Thyroid gland (tissue), 4 donors: ENCODE results near the gene FOXP1. TPM values are rescaled to one million over a fixed set of nuclear protein-coding genes. Genes with fewer than 3 reads are reported as not detected.

Experiments used
- DNase-seq, 2 donors: peaks; one replicate each; pipeline ENCODE4 v3.0.0-alpha.2; 2019
- H3K27ac ChIP-seq, 3 donors: fragments of 200-600 bp; sonication (generic); 1 replicate in 2 of 3; 2 replicates in 1 of 3; pipeline ENCODE4 v1.5.1; 2016 to 2019; ENCODE audit warnings: mild to moderate bottlenecking in 1 of 3, moderate library complexity in 1 of 3
- H3K27me3 ChIP-seq: fragments of 200-600 bp; sonication (generic); one replicate; pipeline ENCODE4 v1.5.1; 2019
- H3K36me3 ChIP-seq, 2 donors: fragments of 200-600 bp; sonication (generic); one replicate each; pipeline ENCODE4 v1.5.1; 2016 to 2019
- H3K4me1 ChIP-seq, 2 donors: fragments of 200-600 bp; sonication (generic); one replicate each; pipeline ENCODE4 v1.5.1; 2017 to 2019
- H3K4me3 ChIP-seq, 3 donors: fragments of 200-600 bp; sonication (generic); replicated peaks in 1 of 3; 1 replicate in 2 of 3; 2 replicates in 1 of 3; pipeline ENCODE4 v1.5.1; 2016; ENCODE audit warnings: mild to moderate bottlenecking in 1 of 3
- H3K9me3 ChIP-seq: fragments of 200-600 bp; sonication (generic); one replicate; pipeline ENCODE4 v1.5.1; 2017
- POLR2A ChIP-seq, 2 donors: fragments of 450-650 bp; IDR thresholded peaks; one replicate each; pipeline ENCODE4 v1.6.1; 2017; ENCODE audit warnings: antibody characterized with exemption in 2 of 2, mild to moderate bottlenecking in 2 of 2, moderate library complexity in 1 of 2
- whole genome bisulfite sequencing, 2 donors: methylation state at CpG; one replicate each; pipeline ENCODE4 v1.1.5; 2017; 5-methylcytosine and 5-hydroxymethylcytosine counted together
- intact Hi-C: fragments of 100-400 bp; cut with DNase I; formaldehyde crosslinking; loops from one replicate; pipeline ENCODE4 v1.15.1; 2023
- total RNA-seq, 4 donors: library from RNA; depleted of rRNA; stranded (reverse); fragments of >200 nt; gene quantifications; one replicate each; pipeline ENCODE4 v1.2.3, GENCODE V29; 2016
- TF ChIP-seq, protein P1 (sequence below), 6 experiments: fragments of 200-600 bp in 3 of 6; fragments of 450-650 bp in 3 of 6; sonication (generic) in 3 of 6; IDR thresholded peaks; one replicate each; pipeline ENCODE4 v1.5.1; 2016 to 2019; ENCODE audit warnings: antibody characterized with exemption in 6 of 6, mild to moderate bottlenecking in 2 of 6, inconsistent platforms in 1 of 6, moderate library complexity in 1 of 6

The FOXP1 gene
- total RNA-seq, 4 donors from 2014 or later, result 111 to 187 (median 141) TPM

- Histone ChIP-seq H3K36me3 (no peaks in the 10 kb centered on the region), H3K4me3 (no peak overlapping the region), H3K27ac (peak overlapping the region in 2 of 3 donors; percentile 20 to 46), H3K9me3 (no peaks in the 10 kb centered on the region), H3K4me1 (peaks cover 49 to 61% of the 10 kb centered on the region in 2 donors), H3K27me3 (no peaks in the 10 kb centered on the region)
- 66 to 68% methylated on average over 4 of the region's 4 CpGs for WGBS, 2 donors
- TF ChIP-seq POLR2A (IDR thresholded peaks at IDR 0.05), result no peak
- TF ChIP-seq, protein P1, sequence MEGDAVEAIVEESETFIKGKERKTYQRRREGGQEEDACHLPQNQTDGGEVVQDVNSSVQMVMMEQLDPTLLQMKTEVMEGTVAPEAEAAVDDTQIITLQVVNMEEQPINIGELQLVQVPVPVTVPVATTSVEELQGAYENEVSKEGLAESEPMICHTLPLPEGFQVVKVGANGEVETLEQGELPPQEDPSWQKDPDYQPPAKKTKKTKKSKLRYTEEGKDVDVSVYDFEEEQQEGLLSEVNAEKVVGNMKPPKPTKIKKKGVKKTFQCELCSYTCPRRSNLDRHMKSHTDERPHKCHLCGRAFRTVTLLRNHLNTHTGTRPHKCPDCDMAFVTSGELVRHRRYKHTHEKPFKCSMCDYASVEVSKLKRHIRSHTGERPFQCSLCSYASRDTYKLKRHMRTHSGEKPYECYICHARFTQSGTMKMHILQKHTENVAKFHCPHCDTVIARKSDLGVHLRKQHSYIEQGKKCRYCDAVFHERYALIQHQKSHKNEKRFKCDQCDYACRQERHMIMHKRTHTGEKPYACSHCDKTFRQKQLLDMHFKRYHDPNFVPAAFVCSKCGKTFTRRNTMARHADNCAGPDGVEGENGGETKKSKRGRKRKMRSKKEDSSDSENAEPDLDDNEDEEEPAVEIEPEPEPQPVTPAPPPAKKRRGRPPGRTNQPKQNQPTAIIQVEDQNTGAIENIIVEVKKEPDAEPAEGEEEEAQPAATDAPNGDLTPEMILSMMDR (IDR thresholded peaks at IDR 0.05), result no peak
- intact Hi-C loops, result no loop called here
- DNase-seq, result no peak
These were observed 449.7 kb downstream of the FOXP1 start for GRCh38 chr3:71133865-71134264.

DNA sequence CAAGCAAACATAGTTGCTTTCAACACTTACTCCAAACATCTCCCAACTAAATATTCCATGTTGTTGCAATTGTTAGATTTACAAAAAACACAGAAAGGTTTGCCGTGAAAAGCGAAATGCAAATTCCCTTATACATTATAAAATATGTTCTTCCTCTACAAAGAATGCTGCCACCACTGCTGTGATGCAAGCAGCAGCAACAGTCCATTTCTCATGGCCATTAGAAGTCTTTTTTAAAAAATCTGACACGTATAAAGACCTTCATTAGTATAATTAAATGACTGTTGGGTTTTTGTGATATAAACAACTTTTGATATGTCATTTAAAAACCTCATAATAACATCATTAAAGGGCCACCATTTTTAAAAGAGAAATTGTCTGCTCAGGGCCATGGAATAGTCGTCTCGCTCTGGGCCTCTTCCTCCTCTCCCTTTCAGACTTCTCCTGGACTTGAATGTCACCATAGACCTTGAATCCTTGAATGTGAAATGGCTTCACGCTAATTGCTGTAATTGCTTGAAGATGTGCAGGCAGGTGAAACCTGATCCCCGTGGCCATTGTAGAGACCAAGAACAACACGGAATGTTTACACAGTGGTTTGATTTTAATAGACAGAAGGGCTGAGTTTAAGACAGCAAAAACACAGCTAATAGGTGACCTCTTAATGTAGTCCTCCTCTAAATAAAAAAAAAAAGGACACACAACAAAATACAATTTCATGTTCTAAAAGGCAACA, 450.4 kb downstream of the FOXP1 start:
- Histone ChIP-seq H3K4me1 (peaks cover 52 to 66% of the 10 kb centered on the region in 2 donors), H3K27ac (peak overlapping the region; percentile 2 to 46 (median 20)), H3K27me3 (no peaks in the 10 kb centered on the region), H3K9me3 (no peaks in the 10 kb centered on the region), H3K4me3 (no peak overlapping the region), H3K36me3 (no peaks in the 10 kb centered on the region)
- intact Hi-C loops, result no loop called here
- 65 to 72% methylated on average over 8 of the region's 8 CpGs for WGBS, 2 donors
- peak in 1 of 2 donors; percentile 13 for DNase-seq
- no peak for TF ChIP-seq POLR2A (IDR thresholded peaks at IDR 0.05)
- TF ChIP-seq, protein P1 (IDR thresholded peaks at IDR 0.05), result no peak

- Histone ChIP-seq H3K27me3 (no peaks in the 10 kb centered on the region), H3K4me1 (peaks cover 59 to 70% of the 10 kb centered on the region in 2 donors), H3K9me3 (no peaks in the 10 kb centered on the region), H3K36me3 (no peaks in the 10 kb centered on the region), H3K4me3 (no peak overlapping the region), H3K27ac (peak overlapping the region; percentile 85 to 91 (median 91))
- intact Hi-C loops, result no loop called here
- 81 to 85% methylated on average over 10 of the region's 10 CpGs for WGBS, 2 donors
- TF ChIP-seq, protein P1 (IDR thresholded peaks at IDR 0.05), result no peak
- no peak for TF ChIP-seq POLR2A (IDR thresholded peaks at IDR 0.05)
- DNase-seq, result no peak
These were observed 451.9 kb downstream of the FOXP1 start for GRCh38 chr3:71131375-71132314.

DNA sequence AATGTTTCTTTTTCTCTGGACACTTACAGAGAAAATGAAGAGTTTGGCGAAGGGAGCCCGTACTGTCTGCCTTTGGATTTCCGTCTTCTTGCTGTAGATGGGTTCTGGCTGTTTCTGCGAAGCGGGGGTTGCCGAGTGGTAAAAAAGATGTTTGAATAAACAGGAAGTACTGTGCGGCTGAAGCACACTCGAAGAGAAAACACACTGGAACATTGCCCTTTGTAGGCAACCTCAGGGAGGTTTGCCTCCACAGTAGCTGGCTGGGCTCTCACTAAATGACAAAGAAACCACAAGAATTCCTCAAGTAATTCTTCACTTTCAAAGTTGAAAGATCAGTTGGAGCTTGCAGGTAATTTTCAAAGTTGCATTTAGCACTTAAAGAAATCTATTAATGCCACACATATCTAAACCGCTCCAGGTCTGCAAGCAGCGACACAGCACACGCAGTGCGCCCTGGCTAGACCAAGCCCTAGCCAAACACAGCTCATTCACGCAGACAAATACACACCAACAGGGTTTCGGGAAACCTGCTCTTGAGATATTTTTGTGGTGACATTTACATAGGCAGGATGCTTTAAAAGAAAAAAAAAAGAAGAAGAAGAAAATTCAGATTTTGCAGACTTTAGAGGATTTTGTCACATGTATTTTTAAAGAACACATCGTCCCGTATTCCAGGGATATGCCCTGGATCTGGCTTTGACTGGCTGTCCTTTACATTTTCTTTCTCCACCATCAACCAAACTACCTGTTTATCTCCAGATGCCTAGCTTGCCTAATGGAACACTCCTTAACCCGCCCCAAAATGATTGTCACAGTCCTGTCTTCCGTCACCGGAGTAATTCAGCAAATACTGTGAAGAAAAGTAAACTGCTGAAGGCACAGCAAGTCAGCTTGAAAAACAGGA, 452.8 kb downstream of the FOXP1 start:
- no peaks in the 10 kb centered on the region for H3K36me3 ChIP-seq
- H3K9me3 ChIP-seq, result no peaks in the 10 kb centered on the region
- intact Hi-C loops, result no loop called here
- peak overlapping the region; percentile 10 to 47 (median 38) for H3K4me3 ChIP-seq
- peaks cover 50 to 67% of the 10 kb centered on the region in 2 donors for H3K4me1 ChIP-seq
- TF ChIP-seq POLR2A (IDR thresholded peaks at IDR 0.05), result peak in 1 of 2 donors; percentile 84
- TF ChIP-seq, protein P1 (IDR thresholded peaks at IDR 0.05), result no peak
- WGBS, 2 donors, result 12% methylated on average over 19 of the region's 19 CpGs
- DNase-seq, result peak; percentile 87
- H3K27ac ChIP-seq, result peak overlapping the region; percentile 85 to 91 (median 91)
- no peaks in the 10 kb centered on the region for H3K27me3 ChIP-seq
